ENCODE results near the gene MTUS2.

DNA sequence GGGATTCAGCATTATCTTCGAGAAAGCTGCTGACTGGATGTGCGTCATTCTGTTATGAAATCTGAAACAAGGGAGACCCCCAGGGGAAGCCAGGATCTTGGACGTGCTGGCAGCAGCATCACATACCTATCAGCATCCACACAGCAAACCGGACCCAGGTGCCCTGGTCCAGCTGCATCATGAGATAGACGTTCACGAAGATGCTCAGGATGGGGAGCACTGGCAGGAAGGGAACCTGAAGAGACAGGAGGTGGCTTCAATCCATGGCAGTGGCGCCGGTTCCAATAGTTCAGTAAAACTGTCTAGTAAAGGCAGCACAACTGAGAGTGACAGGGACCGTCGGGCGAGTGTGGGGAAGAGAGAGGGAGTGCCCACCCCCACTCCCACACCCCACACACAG, 695.9 kb downstream of the MTUS2 start:
- TF ChIP-seq, protein P1, sequence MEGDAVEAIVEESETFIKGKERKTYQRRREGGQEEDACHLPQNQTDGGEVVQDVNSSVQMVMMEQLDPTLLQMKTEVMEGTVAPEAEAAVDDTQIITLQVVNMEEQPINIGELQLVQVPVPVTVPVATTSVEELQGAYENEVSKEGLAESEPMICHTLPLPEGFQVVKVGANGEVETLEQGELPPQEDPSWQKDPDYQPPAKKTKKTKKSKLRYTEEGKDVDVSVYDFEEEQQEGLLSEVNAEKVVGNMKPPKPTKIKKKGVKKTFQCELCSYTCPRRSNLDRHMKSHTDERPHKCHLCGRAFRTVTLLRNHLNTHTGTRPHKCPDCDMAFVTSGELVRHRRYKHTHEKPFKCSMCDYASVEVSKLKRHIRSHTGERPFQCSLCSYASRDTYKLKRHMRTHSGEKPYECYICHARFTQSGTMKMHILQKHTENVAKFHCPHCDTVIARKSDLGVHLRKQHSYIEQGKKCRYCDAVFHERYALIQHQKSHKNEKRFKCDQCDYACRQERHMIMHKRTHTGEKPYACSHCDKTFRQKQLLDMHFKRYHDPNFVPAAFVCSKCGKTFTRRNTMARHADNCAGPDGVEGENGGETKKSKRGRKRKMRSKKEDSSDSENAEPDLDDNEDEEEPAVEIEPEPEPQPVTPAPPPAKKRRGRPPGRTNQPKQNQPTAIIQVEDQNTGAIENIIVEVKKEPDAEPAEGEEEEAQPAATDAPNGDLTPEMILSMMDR (IDR thresholded peaks at IDR 0.05) = no peak
- TF ChIP-seq POLR2A (IDR thresholded peaks at IDR 0.05) (no peak), POLR2AphosphoS5 (IDR thresholded peaks at IDR 0.05) (no peak)
